Body of pancreas (tissue), 4 donors: ENCODE data around the gene GFOD1.

ENCODE experiments used
- CTCF ChIP-seq, 7 experiments: fragments of 450-650 bp in 4 of 7; fragments of 200-600 bp in 3 of 7; sonication (generic) in 3 of 7; IDR thresholded peaks; one replicate each; pipeline ENCODE4 v1.5.1; 2016 to 2019; ENCODE audit warnings: antibody characterized with exemption in 7 of 7
- POLR2A ChIP-seq, 3 donors: fragments of 450-650 bp; IDR thresholded peaks; one replicate each; pipeline ENCODE4 v1.6.1; 2016; ENCODE audit warnings: antibody characterized with exemption in 3 of 3, mild to moderate bottlenecking in 2 of 3

GRCh38 chr6:13439644-13440043, 47.8 kb downstream of the GFOD1 start:
- TF ChIP-seq CTCF (IDR thresholded peaks at IDR 0.05) (no peak), POLR2A (IDR thresholded peaks at IDR 0.05) (no peak)
